HG03095 (cell line): ENCODE results near the gene CNTD1.

Source experiments
- ATAC-seq: cut with Tn5 transposase; IDR thresholded peaks from one replicate; pipeline ENCODE4 v1.9.1; 2021; ENCODE audit warnings: moderate library complexity; ENCODE audit not compliant: unreplicated experiment

CNTD1 gene

DNA sequence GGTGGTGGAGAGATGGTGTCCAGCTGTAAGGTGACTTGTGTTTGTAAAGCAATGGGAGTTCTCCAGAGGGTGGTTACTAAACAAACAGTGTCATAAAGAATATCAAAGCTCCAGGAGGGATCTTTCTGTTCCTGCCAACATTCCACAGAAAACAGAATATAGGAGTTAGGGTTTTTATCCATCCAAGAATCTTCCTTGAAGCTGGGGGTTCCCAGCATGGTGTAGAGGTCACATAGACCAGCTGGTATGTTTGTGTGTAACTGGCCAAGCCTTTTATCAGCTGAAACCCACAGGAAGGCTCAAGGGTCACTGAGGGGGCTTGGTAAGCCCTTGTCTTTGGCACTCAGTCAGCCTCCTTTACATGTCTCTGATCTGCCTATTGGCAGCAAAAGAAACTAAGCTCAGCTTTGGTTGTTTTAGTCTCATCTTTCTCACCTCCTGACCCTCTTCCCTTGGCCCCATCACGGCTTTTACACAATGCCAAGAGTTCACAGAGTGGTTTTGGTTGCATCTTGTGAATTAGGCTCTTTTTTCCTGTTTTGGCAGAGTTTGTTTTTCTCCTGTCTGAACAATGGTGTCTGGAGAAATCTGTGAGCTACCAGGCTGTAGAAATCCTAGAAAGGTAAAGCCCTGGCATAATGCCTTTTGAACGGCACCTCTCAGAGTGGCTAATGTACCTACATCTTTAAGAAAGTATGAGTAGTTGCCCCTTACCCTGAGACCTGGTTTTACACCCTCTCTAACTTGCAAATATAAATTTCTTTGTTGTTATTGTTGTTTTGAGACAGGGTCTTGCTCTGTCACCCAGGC is 4.6 kb downstream of the CNTD1 start:
- no peak for ATAC-seq

DNA sequence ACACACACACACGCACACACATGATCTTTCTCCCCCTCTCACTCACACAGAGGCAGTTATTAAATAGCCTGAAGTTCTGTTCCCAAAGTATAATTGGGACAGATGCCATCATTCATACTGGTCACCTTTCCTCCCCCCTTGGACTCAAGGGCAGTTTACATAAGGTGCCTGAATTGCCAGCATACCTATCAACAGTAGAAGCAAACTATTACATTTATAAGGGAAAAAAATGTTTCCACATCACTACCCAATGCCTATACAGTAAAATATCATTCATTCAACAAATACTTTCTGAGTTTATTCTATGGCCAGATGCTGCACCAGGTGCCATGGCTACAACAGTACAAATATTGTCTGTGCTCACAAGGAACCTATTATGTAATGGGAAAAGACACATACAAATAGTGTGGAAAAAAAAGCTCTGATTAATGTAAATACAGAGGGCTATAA is 6.3 kb downstream of the CNTD1 start:
- ATAC-seq: no peak

DNA sequence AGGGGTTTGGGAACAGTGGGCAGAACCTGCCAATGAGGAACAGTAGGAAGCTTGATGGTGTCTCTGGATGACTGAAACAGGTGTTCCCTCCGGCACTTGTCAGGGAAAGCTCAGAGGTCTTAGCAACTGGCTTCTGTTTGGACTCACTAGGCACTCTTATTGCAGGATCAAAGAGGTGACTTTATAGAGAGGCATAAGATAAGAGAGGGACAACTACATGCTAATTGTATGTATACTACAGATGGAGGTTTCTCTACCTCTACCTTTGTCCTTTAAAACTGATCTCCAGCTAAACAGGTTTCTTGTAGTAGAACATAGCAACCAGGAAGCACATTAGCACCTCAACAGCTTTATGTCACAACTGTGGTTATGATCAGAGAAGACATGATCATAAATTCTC is 7.6 kb downstream of the CNTD1 start:
- ATAC-seq: no peak

DNA sequence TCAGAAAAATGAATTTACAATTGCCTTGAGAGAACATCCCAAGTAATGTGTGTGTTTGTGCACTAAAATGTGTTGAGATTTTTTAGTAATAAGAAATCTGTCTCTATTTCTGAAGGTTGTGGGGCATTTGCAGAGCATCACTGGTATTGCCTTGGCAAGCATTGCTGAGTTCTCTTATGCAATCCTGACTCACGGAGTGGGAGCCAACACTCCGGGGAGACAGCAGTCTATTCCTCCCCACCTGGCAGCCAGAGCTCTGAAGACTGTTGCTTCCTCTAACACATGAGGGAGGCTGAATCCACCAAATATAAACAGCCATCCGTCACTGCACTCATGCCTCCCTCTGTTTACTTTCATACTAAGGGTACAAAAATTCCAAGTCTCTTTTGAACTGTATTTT is 10.6 kb downstream of the CNTD1 start:
- no peak for ATAC-seq

DNA sequence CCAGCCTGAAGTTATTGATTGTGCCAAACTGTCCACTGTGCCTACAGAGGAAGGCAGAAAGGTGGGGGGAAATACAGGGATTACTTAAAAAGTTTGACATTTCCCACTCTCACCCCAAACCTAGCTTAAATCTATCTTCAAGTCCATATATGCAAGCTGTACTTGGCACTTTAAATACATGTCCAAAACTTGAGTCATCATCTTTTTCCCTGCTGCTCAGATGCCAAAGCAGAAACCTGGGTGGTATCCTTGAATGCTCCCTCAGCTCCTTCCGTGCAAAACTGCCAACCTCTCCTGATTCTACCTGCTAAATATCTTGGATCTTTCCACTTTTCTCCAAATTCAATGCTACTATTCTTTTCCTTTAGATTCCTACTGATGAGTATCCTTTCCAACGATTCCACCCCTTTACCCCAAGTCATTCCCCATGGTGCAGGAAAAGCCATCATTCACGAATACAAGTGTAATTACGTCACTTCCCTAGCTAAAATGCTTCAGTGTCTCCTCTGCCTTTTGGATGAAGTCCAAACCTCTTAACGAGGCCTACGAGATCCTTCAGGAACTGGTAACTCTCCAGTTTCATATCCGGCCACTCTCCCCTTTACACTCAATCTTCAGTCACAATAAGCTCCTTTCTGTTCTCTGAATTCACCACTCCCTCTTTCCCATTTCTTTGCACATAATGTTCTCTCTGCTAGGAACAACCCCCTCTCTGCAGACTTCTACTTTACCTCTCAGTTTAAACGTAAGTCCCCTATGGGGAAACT is 16.2 kb downstream of the CNTD1 start:
- no peak for ATAC-seq

DNA sequence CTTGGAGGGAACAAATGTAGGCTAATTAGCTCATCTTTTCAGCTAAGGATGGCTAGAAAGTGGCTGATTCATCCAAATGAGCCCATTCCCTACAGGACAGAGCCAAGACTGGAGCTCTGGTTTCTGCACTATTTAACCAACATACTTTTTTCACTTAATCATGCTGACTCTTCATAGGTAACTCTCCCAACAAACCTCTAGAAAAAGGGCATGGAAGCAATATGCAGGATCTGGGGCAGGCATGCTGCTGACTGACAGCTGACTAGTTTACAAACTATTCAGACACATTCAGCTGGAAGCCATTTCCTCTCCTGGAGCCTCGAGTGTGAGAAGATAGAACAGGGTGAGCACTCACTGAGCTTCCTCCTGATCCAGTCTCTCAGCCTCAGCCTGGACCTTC is 19.2 kb downstream of the CNTD1 start:
- no peak for ATAC-seq

DNA sequence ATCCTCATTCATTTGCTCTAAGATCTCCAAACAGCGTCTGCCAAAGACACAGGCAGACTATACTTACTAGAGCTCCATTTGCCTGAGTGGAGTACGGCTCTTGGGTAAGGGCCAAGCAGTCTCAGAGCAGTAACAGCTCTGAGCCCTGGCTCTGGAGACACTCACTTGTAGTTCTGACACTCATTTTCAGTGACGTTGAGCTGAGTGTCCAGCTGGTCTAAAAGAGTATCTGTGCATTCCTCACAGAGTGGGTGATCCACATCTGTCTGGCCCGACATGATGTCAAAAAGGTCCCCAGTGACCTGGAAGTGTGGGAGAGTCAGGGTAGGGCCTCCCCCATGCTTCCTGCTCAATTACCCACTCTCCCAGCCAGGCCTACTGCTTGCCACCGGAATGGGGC is 19.7 kb downstream of the CNTD1 start:
- no peak for ATAC-seq

DNA sequence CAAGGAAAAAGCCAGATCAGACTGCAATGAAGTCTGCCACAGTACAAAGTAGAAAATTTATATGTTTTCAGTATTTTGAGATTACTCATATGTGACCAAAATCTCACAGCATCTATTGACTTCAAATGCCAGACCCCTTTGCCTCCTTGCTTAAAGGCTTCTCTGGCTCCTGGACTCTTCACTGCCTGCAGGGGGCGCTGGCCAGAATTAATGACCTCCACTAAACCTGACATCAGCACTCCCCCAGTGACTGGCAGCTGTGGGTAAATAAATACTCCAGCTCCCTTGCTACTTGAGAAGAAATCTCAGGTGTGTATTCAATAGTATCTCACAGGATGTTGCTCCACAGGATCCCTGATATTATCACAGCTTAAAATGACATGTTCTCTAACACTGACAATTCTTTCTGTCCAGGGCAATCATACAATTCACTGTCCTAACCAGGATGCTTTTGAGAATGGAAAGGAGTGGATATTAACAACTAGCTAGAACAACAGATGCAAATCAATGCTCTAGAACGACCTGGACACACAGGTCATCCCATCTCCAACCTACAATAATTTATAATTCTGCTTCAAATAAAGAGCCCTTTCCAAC is 21.4 kb downstream of the CNTD1 start:
- ATAC-seq: no peak

DNA sequence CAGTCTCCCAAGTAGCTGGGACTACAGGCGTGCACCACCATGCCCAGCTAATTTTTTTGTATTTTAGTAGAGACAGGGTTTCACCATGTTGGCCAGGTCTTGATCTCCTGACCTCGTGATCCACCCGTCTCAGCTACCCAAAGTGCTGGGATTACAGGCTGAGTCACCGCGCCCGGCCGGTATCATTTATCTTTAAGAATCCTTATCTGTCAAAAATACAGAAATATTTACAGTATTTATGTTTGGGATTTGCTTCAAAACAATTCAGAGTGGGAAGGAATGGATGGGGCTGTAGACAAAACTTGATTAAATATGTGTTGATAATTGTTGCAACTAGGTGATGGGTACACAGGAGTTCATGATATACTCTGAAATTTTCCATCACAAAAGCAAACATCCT is 22.5 kb downstream of the CNTD1 start:
- ATAC-seq: no peak

DNA sequence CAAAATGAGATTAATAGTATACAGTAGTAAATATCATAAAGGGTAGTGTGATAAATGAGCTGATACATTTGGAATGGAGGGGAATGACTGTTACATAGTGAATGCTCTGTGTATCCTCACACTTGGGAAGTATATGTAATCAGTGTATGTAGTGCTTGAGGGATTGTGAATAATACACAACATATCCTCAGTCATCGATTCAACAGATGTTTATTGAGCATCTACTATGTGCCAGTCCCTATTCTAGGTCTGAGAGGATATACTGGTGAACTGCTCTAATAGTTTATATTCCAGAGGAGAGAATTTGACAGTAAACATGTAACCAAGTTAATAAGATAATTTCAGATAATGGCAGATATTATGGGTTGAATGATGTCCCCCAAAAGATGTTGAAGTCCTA is 28.8 kb downstream of the CNTD1 start:
- ATAC-seq: no peak

DNA sequence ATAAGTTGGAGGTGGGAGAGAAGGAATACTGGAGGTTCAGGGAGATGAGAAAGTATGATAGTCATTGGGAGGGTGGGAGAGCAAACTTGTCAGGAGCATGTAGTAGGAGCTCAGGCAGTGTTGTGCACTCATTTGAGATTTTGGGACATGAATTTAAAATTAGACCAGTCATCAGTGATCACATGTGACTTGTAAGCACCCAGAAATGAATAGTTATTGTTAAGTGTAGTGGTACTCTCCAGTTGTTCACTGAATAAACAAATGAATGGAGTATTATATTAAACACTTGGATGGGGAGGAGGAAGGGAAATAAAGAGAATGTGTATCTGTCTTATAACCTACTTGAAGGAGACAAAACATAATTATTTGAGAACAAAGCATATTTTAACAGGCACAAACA is 32.3 kb downstream of the CNTD1 start:
- ATAC-seq: no peak

DNA sequence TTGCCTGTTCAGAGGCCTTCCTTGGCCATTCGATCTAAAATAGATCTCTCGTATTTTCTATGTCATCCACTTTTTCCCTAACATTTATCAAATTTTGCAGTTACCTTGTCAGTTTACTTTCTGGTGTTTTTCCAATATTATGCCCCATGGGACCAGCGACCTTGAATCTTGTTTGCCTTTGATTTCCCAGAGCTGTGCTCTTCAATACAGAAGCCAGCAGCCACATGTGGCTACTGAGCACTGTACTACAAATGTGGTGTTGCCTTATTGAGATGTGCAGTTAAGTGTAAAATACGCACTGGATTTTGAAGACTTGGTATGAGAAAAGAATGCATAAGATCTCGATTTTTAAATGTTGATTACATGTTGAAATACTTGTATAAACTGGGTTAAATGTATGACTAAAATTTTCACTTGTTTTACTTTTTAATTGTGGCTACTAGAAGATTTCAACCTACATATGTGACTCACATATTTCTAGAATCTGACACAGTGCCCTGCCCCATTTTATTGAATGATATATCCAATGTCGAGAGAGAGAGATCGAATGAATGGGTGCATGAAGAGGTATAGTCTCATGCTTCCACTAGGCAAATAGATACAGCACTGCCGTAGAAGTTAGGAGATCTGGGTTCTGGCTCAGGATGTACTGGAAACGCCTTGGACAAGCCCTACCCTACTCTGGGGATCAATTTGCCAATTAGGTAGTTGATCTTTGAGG is 33.7 kb downstream of the CNTD1 start:
- ATAC-seq: no peak

DNA sequence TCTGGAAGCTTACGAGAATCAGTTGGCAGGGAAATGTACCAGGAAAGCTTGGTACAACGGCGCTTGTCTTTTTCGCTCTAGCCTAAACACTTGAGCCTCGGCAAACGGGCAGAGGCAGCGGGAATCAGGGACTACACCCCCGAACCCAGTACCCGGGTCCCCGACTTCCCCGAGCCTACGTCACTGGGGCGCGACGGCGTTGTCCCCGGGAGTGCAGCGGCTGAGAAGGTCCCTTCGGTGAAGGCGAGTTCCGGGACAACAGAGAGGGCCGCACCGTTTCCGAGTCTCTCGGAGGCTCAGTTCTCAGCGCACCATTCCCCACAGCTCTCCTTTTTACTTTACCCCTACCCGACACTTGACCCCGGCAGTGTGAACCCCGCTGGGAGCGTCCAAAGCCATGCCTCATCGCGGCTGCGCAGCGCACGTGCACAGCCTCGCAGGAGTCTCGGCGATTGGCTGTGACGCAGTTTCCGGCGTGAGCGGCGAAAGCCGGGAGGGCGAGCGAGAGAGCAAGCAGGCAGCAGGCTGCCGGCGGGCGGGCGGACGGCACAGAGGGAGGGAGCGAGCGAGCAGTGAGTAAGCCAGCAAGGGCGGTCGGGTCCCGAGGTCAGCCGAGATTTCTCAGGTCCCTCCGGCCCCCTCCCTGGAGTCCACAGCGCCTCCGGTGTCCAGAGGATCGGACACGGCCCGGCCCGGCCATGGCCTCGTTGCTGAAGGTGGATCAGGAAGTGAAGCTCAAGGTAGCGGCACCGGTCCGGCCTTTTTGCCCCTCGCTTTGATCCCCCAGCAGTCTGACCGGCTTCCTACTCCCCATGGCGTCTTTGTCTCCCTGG is 34.5 kb downstream of the CNTD1 start, which contains the start of gene PSME3:
Gene PSME3 (plus strand): TSS at position 464 of the 833 bp plus-strand sequence. CDS start 235 bp downstream, at position 699.
- peak; percentile 70 for ATAC-seq

DNA sequence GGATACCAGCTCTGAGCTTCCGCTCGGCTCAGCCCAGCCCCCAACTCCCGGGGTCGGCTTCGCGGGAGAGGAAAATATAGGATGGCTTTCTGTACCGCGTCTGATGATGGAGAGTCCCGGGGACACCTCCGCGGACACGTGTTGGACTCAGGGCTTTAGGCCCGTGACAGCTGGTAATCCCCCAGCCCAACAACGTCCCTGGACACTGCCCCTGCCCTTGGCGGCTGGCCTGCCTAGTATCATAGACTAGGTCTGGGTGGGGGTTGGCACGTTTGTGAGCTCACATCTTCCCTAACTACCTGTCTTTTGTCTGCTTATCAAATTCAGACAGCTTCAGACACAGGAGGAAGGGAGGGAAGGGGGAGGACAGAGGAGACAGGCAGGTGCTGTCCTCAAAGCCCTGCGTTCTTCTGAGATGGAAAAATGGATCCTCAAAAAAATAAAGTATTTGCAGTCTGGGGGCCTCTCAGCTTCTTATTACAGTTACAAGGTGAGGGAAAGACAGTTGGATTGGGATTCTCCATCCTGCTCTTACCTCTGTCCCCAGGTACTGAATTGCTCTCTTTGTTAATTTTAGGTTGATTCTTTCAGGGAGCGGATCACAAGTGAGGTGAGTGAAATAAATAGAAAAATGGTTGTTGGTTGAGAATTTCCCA is 35.2 kb downstream of the CNTD1 start:
- ATAC-seq: peak; percentile 13

DNA sequence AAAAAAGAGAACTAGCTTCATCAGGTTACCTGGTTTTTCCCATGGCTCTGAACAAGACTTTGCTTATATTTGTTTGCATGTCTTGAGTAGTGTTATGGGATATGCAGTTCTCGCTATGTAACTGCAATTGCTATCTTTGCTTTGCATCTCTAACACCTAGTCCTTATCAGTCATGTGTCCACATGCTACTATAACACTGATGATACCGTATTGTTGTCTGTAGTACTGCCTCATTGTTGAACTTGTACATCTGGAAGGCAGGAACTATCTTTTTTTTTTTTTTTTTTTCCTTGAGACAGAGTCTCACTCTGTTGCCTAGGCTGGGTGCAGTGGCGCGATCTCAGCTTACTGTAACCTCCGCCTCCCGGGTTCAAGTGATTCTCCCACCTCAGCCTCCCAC is 37.1 kb downstream of the CNTD1 start:
- no peak for ATAC-seq

DNA sequence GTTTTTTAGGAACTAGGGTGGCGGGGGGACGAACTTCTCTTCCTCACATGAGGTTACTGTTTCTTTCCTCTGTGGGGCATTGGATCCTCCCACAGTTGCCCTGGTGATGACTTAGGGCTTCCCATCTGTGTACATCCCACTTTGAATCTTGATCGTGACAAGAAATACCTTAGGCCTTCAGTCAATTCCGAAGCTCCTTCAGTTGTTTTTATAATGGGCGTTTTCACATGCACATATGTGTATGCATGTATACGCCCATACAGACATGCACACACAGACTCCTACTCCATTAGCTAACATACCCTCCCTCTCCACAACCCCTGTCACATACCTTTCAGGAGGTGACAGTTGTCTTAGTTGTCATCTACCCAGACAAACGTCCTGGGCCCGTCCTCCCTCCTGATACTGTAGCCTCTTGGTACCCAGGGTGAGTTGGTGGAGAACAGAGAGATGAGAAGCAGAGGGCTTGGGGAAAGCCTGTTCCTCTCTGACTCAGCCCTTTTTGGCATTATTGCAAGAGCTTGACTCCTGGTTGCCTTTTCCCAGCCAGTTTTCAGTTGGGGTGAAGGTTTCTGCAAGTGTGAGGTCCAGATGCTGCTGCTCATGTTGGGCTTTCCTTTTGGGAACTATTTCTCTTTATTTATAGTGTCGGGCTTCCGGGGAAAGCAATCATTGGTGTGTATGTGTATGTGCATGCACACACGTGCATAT is 43.5 kb downstream of the CNTD1 start:
- ATAC-seq: no peak

DNA sequence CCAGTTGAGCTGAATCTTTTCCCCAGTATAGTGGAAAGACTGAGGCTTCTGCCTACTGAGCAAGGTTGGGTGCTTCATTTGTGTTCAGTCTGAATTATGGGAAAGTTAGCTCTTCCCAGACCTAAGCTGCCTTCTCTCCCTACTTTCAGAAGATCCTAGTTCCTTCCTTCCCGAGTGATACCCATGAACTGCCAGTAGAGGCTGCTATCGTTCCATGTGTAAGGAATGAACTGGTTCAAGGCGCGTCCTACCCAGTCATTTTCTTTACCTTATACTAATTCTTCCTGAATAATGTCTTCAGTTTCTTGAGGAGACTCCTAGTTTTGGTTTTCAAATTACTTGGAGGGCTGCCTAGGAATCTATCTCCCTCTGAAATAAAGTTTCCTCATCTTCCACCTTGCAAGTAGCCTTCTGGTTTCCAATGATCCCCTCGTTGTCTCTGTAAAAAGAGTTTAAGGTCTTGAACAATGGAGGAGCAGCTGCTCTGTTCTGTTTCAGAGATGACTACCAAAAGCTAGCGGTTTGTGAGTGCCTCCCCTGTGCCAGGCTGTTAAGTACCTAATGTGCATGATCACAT is 44.8 kb downstream of the CNTD1 start:
- ATAC-seq: no peak

DNA sequence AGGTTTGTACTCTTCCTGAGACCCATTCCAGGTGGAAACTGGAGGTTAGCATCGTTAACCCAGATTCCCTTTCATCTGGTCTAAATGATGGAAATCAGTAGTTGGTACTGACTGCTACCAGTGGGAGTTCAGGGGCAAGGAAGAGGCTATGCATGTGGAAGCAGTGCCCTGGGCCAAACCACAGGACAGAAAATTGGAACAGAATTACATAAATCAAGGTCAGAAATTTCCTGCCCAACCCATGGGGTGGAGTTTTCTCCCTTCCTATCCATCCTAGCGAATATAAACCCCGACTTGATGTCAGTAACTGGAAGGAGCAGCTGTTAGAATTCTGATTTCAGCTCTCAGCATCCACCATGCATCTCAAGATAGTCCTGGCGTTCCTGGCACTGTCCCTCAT is 45.6 kb downstream of the CNTD1 start, which contains the start of gene AOC2:
Gene AOC2 (plus strand): TSS at position 310 of the 400 bp plus-strand sequence. CDS start 47 bp downstream, at position 357.
- no peak for ATAC-seq
